Dermis blood vessel endothelial cell (primary cell): Measurements from ENCODE around the gene DISP2. TPM values are rescaled to one million over a fixed set of nuclear protein-coding genes. Genes with fewer than 3 reads are reported as not detected.

Experiments used
- DNase-seq: peaks from one replicate; pipeline ENCODE4 v3.0.0; 2010
- total RNA-seq: library from RNA; depleted of rRNA; stranded (reverse); fragments of >200 nt; gene quantifications from 2 replicates; pipeline ENCODE4 v1.2.3, GENCODE V29; 2014

The DISP2 gene
- total RNA-seq, 1 donor from 2014 or later = 0.17 TPM

- DNase-seq = peak; percentile 34
These were observed 15.4 kb upstream of the DISP2 start for GRCh38 chr15:40342416-40343320.

GRCh38 chr15:40343512-40343911 lies 14.5 kb upstream of the DISP2 start:
- peak; percentile 97 for DNase-seq

- DNase-seq = peak; percentile 7
These were observed 13.8 kb upstream of the DISP2 start for GRCh38 chr15:40344217-40344616.

GRCh38 chr15:40344631-40345120 lies 13.3 kb upstream of the DISP2 start:
- peak; percentile 67 for DNase-seq

- DNase-seq = no peak
These were observed 12.7 kb upstream of the DISP2 start for GRCh38 chr15:40345225-40345866.

GRCh38 chr15:40345867-40346578 lies 12.0 kb upstream of the DISP2 start:
- DNase-seq = no peak

- DNase-seq = no peak
These were observed 11.2 kb upstream of the DISP2 start for GRCh38 chr15:40346579-40347558.

GRCh38 chr15:40347559-40348473 lies 10.2 kb upstream of the DISP2 start:
- no peak for DNase-seq

GRCh38 chr15:40348474-40348870 lies 9.5 kb upstream of the DISP2 start:
- DNase-seq = no peak

GRCh38 chr15:40349163-40349562 lies 8.9 kb upstream of the DISP2 start:
- no peak for DNase-seq

GRCh38 chr15:40352281-40352901 lies 5.6 kb upstream of the DISP2 start:
- DNase-seq = no peak

- DNase-seq = no peak
These were observed 4.3 kb upstream of the DISP2 start for GRCh38 chr15:40353697-40354096.

- peak; percentile 39 for DNase-seq
These were observed 3.4 kb upstream of the DISP2 start for GRCh38 chr15:40354408-40355171.

GRCh38 chr15:40355976-40356585 lies 1.9 kb upstream of the DISP2 start:
- no peak for DNase-seq

GRCh38 chr15:40357246-40357645 lies 773 bp upstream of the DISP2 start:
- DNase-seq = no peak

GRCh38 chr15:40358471-40359353 lies 693 bp downstream of the DISP2 start:
- no peak for DNase-seq

GRCh38 chr15:40360015-40360414 lies 2.0 kb downstream of the DISP2 start:
- no peak for DNase-seq

GRCh38 chr15:40361640-40362039 lies 3.6 kb downstream of the DISP2 start:
- no peak for DNase-seq
